Measurements from ENCODE around the gene SLC7A6.

DNA sequence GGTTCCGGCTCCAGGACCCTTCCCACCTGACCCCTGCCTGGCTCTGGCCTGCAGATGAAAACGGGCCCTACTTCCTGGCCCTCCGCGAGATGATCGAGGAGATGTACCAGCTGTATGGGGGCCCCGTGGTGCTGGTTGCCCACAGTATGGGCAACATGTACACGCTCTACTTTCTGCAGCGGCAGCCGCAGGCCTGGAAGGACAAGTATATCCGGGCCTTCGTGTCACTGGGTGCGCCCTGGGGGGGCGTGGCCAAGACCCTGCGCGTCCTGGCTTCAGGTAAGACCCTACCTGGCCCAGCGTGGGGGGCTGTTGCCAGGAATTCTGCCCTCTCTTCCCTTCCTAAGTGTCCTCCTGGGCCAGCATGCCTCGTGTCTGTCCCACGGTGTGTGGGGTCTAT lies 8.6 kb upstream of the SLC7A6 start:
- TF ChIP-seq EZH2phosphoT487 (IDR thresholded peaks at IDR 0.05; ENCODE audit: insufficient read depth, low read depth) (no peak), EZH2 (IDR thresholded peaks at IDR 0.05; ENCODE audit: insufficient read depth, poor library complexity, severe bottlenecking) (no peak)
